A673 (cell line): Measurements from ENCODE around the gene MYH15.

Experiments used
- EZH2 ChIP-seq: fragments of 200-600 bp; sonication (generic); IDR thresholded peaks from 2 replicates; pipeline ENCODE4 v1.6.1; 2017; ENCODE audit warnings: borderline replicate concordance, low read depth, mild to moderate bottlenecking, mixed read lengths, antibody characterized with exemption, low read length; ENCODE audit not compliant: poor library complexity, severe bottlenecking
- TF ChIP-seq, protein P1 (sequence below): fragments of 300-800, 200-600 bp; sonication (generic); conservative IDR thresholded peaks from 2 replicates; pipeline ENCODE4 v1.5.1; 2017; ENCODE audit warnings: low read depth, mild to moderate bottlenecking, antibody characterized with exemption, low read length, moderate library complexity, mixed read lengths

- TF ChIP-seq, protein P1, sequence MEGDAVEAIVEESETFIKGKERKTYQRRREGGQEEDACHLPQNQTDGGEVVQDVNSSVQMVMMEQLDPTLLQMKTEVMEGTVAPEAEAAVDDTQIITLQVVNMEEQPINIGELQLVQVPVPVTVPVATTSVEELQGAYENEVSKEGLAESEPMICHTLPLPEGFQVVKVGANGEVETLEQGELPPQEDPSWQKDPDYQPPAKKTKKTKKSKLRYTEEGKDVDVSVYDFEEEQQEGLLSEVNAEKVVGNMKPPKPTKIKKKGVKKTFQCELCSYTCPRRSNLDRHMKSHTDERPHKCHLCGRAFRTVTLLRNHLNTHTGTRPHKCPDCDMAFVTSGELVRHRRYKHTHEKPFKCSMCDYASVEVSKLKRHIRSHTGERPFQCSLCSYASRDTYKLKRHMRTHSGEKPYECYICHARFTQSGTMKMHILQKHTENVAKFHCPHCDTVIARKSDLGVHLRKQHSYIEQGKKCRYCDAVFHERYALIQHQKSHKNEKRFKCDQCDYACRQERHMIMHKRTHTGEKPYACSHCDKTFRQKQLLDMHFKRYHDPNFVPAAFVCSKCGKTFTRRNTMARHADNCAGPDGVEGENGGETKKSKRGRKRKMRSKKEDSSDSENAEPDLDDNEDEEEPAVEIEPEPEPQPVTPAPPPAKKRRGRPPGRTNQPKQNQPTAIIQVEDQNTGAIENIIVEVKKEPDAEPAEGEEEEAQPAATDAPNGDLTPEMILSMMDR: no peak
- TF ChIP-seq EZH2: no peak
Measured at GRCh38 chr3:108503722-108504121, 6.7 kb downstream of the MYH15 start.
